Endodermal cell (in vitro differentiated cells): ENCODE results near the gene CNTFR. TPM values are rescaled to one million over a fixed set of nuclear protein-coding genes. Genes with fewer than 3 reads are reported as not detected.

Experiments used
- DNase-seq: peaks from one replicate; pipeline ENCODE4 v3.0.0-alpha.2; 2017
- H3K27ac ChIP-seq: 2 replicates; pipeline ENCODE4 v1.5.1; 2013; ENCODE audit warnings: mild to moderate bottlenecking, low read depth, low read length, moderate library complexity
- H3K27me3 ChIP-seq: 2 replicates; pipeline ENCODE4 v1.6.1; 2013; ENCODE audit warnings: mild to moderate bottlenecking, low read length, moderate library complexity; ENCODE audit not compliant: insufficient read depth, control insufficient read depth, poor library complexity, severe bottlenecking
- H3K36me3 ChIP-seq: 2 replicates; pipeline ENCODE4 v1.7.0; 2013; ENCODE audit warnings: mild to moderate bottlenecking, low read length, moderate library complexity; ENCODE audit not compliant: control insufficient read depth, insufficient read depth
- H3K4me1 ChIP-seq: one replicate; pipeline ENCODE4 v1.7.0; 2013; ENCODE audit warnings: low read length; ENCODE audit not compliant: control insufficient read depth, insufficient read depth
- H3K4me3 ChIP-seq: 2 replicates; pipeline ENCODE4 v1.5.1; 2013; ENCODE audit warnings: mild to moderate bottlenecking, low read length, moderate library complexity
- H3K9ac ChIP-seq: 2 replicates; pipeline ENCODE4 v1.6.1; 2013; ENCODE audit warnings: mild to moderate bottlenecking, low read length, moderate library complexity; ENCODE audit not compliant: poor library complexity, severe bottlenecking; ENCODE audit errors: extremely low read depth
- H3K9me3 ChIP-seq: 2 replicates; pipeline ENCODE4 v1.6.1; 2013; ENCODE audit warnings: mild to moderate bottlenecking, low read length, moderate library complexity; ENCODE audit not compliant: control insufficient read depth
- H3K27ac Mint-ChIP-seq: 2 replicates; pipeline ENCODE4 v1.8.0; 2020; ENCODE audit warnings: mixed read lengths
- H3K27me3 Mint-ChIP-seq: 2 replicates; pipeline ENCODE4 v1.8.0; 2021; ENCODE audit warnings: mild to moderate bottlenecking, mixed read lengths; ENCODE audit not compliant: insufficient read depth
- H3K36me3 Mint-ChIP-seq: 2 replicates; pipeline ENCODE4 v1.8.0; 2020; ENCODE audit warnings: low read depth, mixed read lengths
- H3K4me1 Mint-ChIP-seq: 2 replicates; pipeline ENCODE4 v1.8.0; 2020; ENCODE audit warnings: mixed read lengths
- H3K4me3 Mint-ChIP-seq: 2 replicates; pipeline ENCODE4 v1.8.0; 2020; ENCODE audit warnings: mild to moderate bottlenecking, moderate library complexity, mixed read lengths
- H3K9me3 Mint-ChIP-seq: 2 replicates; pipeline ENCODE4 v1.8.0; 2020; ENCODE audit warnings: mild to moderate bottlenecking, mixed read lengths
- CTCF ChIP-seq: fragments of 200-600 bp; sonication (generic); conservative IDR thresholded peaks from 2 replicates; pipeline ENCODE4 v1.5.0; 2021; ENCODE audit warnings: antibody characterized with exemption, mild to moderate bottlenecking
- WGBS, 2 experiments: methylation state at CpG; one replicate each; pipeline versions ENCODE4 v1.1.5 to v1.1.7; 2013; ENCODE audit warnings: missing lambda C conversion rate in 2 of 2, mixed read lengths in 1 of 2; ENCODE audit not compliant: insufficient coverage in 1 of 2, insufficient read length in 1 of 2; 5-methylcytosine and 5-hydroxymethylcytosine counted together
- total RNA-seq, 2 donors: library from RNA; stranded (reverse); fragmentation: NEBNext Ultra II Directional in 1 of 2; extraction: Animal tissue kit (Norgen Biotek cat#: 25700) in 1 of 2; gene quantifications; 2 replicates in 1 of 2; 3 replicates in 1 of 2; pipeline ENCODE4 v1.2.1, GENCODE V29; 2021

CNTFR gene
- total RNA-seq, 2 donors from 2014 or later = 0.53 to 1.6 TPM

DNA sequence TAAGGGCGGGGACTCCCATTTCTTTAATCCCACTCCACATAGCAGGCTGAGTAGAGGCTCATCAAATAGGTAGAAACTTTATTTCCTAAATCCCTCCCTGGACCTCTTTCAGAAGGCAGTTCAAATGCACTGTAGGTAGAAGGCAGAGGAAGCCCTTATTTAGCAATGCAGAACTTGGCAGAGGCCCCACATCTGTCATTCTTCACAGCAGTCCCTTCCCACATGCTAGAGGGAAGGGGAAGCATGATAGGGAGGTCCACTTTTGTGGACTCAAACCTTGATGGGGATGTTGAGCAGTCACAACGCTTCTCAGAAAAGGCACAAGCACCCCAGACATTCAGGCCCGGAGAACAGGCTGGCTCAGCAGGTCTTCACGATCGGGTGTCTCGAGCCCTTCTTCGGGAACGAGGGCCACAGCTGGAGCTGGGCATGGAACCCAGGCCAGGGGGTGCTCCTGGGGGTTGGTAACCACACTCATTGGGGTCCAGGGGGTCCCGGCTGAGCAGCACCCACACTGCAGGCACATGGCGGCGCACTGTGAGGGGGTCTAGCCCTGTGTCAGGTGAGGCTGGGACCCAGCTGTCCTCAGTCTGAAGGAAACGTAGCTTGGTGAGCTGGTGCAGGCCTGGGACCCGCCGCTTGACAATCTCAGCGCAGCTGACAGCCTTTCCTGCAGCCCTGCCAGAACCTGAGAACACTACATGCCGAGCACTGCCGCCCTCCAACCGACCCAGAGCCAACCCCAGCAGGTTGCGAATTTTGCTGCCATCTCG lies 21.1 kb upstream of the CNTFR start:
- H3K9ac ChIP-seq = no peak overlapping the region
- peak overlapping the region; percentile 90 for H3K4me3 ChIP-seq
- Mint-ChIP-seq H3K9me3 (no peaks in the 10 kb centered on the region), H3K4me1 (peaks cover 18% of the 10 kb centered on the region), H3K36me3 (peaks cover 13% of the 10 kb centered on the region), H3K27me3 (peaks cover 1% of the 10 kb centered on the region), H3K27ac (no peak overlapping the region), H3K4me3 (peak overlapping the region; percentile 85)
- WGBS, 2 experiments = 93 to 96% methylated on average over 8 to 20 of the region's 20 CpGs
- H3K27me3 ChIP-seq = peaks cover 6% of the 10 kb centered on the region
- no peak for DNase-seq
- H3K9me3 ChIP-seq = no peaks in the 10 kb centered on the region
- peaks cover 4% of the 10 kb centered on the region for H3K36me3 ChIP-seq
- no peak overlapping the region for H3K27ac ChIP-seq
- H3K4me1 ChIP-seq = no peaks in the 10 kb centered on the region
- TF ChIP-seq CTCF = no peak

DNA sequence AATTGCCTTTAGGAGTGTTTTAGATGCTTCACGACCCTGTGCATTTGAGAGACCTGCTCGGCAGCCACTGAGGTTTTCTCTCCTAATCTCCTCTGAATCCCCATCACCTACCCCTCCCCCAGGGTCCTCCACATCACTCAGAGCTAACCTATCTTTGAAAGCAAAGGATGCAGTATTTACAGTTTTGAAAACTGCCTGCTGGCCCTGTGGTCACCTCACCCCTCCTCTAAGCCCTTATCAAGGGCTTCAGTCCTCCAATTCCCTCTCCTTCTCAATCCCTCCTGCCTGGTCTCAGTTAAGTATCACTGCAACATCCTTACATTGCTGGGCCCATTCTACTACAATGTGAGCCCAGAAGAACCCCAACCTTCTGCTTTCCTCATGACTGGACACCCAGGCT lies 17.8 kb upstream of the CNTFR start:
- Histone ChIP-seq H3K27ac (no peak overlapping the region), H3K27me3 (peaks cover 20% of the 10 kb centered on the region), H3K9me3 (no peaks in the 10 kb centered on the region), H3K4me3 (no peak overlapping the region), H3K9ac (no peak overlapping the region), H3K36me3 (peaks cover 4% of the 10 kb centered on the region), H3K4me1 (no peaks in the 10 kb centered on the region)
- Mint-ChIP-seq H3K27me3 (no peaks in the 10 kb centered on the region), H3K9me3 (no peaks in the 10 kb centered on the region), H3K27ac (no peak overlapping the region), H3K4me3 (no peak overlapping the region), H3K4me1 (peaks cover 13% of the 10 kb centered on the region), H3K36me3 (no peaks in the 10 kb centered on the region)
- 57 to 69% methylated on average over 2 of the region's 2 CpGs for WGBS, 2 experiments
- TF ChIP-seq CTCF = no peak
- DNase-seq = no peak

GRCh38 chr9:34606905-34607304 lies 17.4 kb upstream of the CNTFR start:
- H3K27ac ChIP-seq = no peak overlapping the region
- H3K4me3 ChIP-seq = no peak overlapping the region

More at GRCh38 chr9:34606905-34607304, 17.4 kb upstream of the CNTFR start:
- Mint-ChIP-seq H3K36me3 (no peaks in the 10 kb centered on the region), H3K27me3 (no peaks in the 10 kb centered on the region), H3K4me1 (peaks cover 10% of the 10 kb centered on the region), H3K27ac (no peak overlapping the region), H3K4me3 (no peak overlapping the region), H3K9me3 (no peaks in the 10 kb centered on the region)
- Histone ChIP-seq H3K9ac (no peak overlapping the region), H3K27me3 (peaks cover 20% of the 10 kb centered on the region), H3K9me3 (no peaks in the 10 kb centered on the region), H3K4me1 (no peaks in the 10 kb centered on the region), H3K36me3 (peaks cover 4% of the 10 kb centered on the region)
- no peak for TF ChIP-seq CTCF
- DNase-seq = no peak
- 92 to 100% methylated on average over 2 to 3 of the region's 3 CpGs for WGBS, 2 experiments
